Endothelial cell of umbilical vein (primary cell): Measurements from ENCODE around the gene ACAA2. TPM values are rescaled to one million over a fixed set of nuclear protein-coding genes. Genes with fewer than 3 reads are reported as not detected.
A peak's percentile ranks its signal among the peaks of the same experiment; 100 is the strongest.

Experiments
- BruUV-seq: library from RNA; stranded (reverse); fragments of 400-500 nt; replicated peaks from 2 replicates; lab custom pipeline; 2021; lab: Mats Ljungman, UMichigan
- CTCF ChIA-PET: fragments of 300-600, 350-600 bp; sonication (Branson Sonifier 250); formaldehyde crosslinking; loops from one replicate; lab custom pipeline; 2021; ENCODE audit warnings: antibody characterized with exemption, inconsistent platforms; lab: Charles Lee
- POLR2A ChIA-PET: fragments of 300-600, 350-600 bp; sonication (Branson Sonifier 250); formaldehyde crosslinking; loops from one replicate; lab custom pipeline; 2021; ENCODE audit warnings: antibody characterized with exemption, inconsistent platforms; lab: Charles Lee
- DNase-seq: peaks from one replicate; pipeline ENCODE4 v3.0.0-alpha.2; 2011; ENCODE audit warnings: low read depth, low spot score
- FAIRE-seq: peaks from 2 replicates; lab custom pipeline; 2011; peaks lifted over from hg19 to GRCh38; lab: Jason Lieb, UNC
- H2AFZ ChIP-seq: 2 replicates; pipeline ENCODE4 v1.6.0; 2012; ENCODE audit warnings: low read depth, low read length, control low read depth, inconsistent platforms
- H3K27ac ChIP-seq: 2 replicates; pipeline ENCODE4 v1.5.1; 2011; ENCODE audit warnings: low read depth, mild to moderate bottlenecking, control low read depth, low read length, moderate library complexity; ENCODE audit not compliant: insufficient read depth
- H3K27me3 ChIP-seq, 2 experiments: 2 replicates each; pipeline versions ENCODE4 v1.6.0 to v1.6.1; 2011; ENCODE audit warnings: low read length in 2 of 2, mixed read lengths in 1 of 2; ENCODE audit not compliant: control insufficient read depth in 2 of 2, insufficient read depth in 2 of 2
- H3K36me3 ChIP-seq, 2 experiments: 2 replicates in 1 of 2; 3 replicates in 1 of 2; pipeline ENCODE4 v1.5.1; 2011; ENCODE audit warnings: low read length in 2 of 2, mild to moderate bottlenecking in 1 of 2, moderate library complexity in 1 of 2; ENCODE audit not compliant: control insufficient read depth in 2 of 2, insufficient read depth in 2 of 2; ENCODE audit errors: extremely low read depth in 1 of 2
- H3K4me1 ChIP-seq: 3 replicates; pipeline ENCODE4 v1.5.1; 2011; ENCODE audit warnings: mild to moderate bottlenecking, low read length; ENCODE audit not compliant: control insufficient read depth, insufficient read depth; ENCODE audit errors: extremely low read depth
- H3K4me2 ChIP-seq: 2 replicates; pipeline ENCODE4 v1.6.1; 2011; ENCODE audit warnings: low read length, control low read depth, mixed read lengths; ENCODE audit not compliant: insufficient read depth
- H3K4me3 ChIP-seq, 3 experiments: fragments of 200-600 bp in 1 of 3; sonication (generic), shearing (Covaris generic) in 1 of 3; replicated peaks in 1 of 3; 2 replicates each; pipeline ENCODE4 v1.5.1; 2011 to 2016; ENCODE audit warnings: control low read depth in 3 of 3, low read length in 3 of 3, mild to moderate bottlenecking in 2 of 3, inconsistent platforms in 1 of 3, low read depth in 1 of 3, moderate library complexity in 1 of 3; ENCODE audit not compliant: insufficient read depth in 1 of 3
- H3K79me2 ChIP-seq: 2 replicates; pipeline ENCODE4 v1.6.0; 2012; ENCODE audit warnings: low read length, inconsistent platforms; ENCODE audit not compliant: control insufficient read depth, insufficient read depth
- H3K9ac ChIP-seq: replicated peaks from 2 replicates; pipeline ENCODE3; 2011; ENCODE audit warnings: low read length, control low read depth; ENCODE audit not compliant: insufficient read depth; ENCODE audit errors: extremely low read depth
- H3K9me1 ChIP-seq: replicated peaks from 3 replicates; pipeline ENCODE4 v1.6.0; 2011; ENCODE audit warnings: mild to moderate bottlenecking, low read length; ENCODE audit not compliant: control insufficient read depth, insufficient read depth; ENCODE audit errors: extremely low read depth
- H3K9me3 ChIP-seq: replicated peaks from 2 replicates; pipeline ENCODE4 v1.5.1; 2012; ENCODE audit warnings: low read length, inconsistent platforms; ENCODE audit not compliant: control insufficient read depth, insufficient read depth
- H4K20me1 ChIP-seq: replicated peaks from 2 replicates; pipeline ENCODE3; 2011; ENCODE audit warnings: mild to moderate bottlenecking, low read length; ENCODE audit not compliant: control insufficient read depth, insufficient read depth; ENCODE audit errors: extremely low read depth
- EZH2 ChIP-seq: IDR thresholded peaks from 2 replicates; pipeline ENCODE4 v1.6.1; 2012; ENCODE audit warnings: borderline replicate concordance, low read depth, mild to moderate bottlenecking, moderate library complexity, low read length, inconsistent platforms; ENCODE audit not compliant: severe bottlenecking
- FOS ChIP-seq: IDR thresholded peaks from 2 replicates; pipeline ENCODE4 v1.6.1; 2011; ENCODE audit warnings: mild to moderate bottlenecking, low read length, moderate library complexity, borderline replicate concordance; ENCODE audit not compliant: insufficient read depth
- GATA2 ChIP-seq: IDR thresholded peaks from 2 replicates; pipeline ENCODE4 v1.7.0; 2011; ENCODE audit warnings: low read depth, mild to moderate bottlenecking, moderate library complexity, mixed read lengths, low read length; ENCODE audit not compliant: insufficient read length, insufficient read depth
- JUN ChIP-seq: IDR thresholded peaks from 2 replicates; pipeline ENCODE4 v1.6.1; 2011; ENCODE audit warnings: borderline replicate concordance, low read depth; ENCODE audit not compliant: insufficient read length, insufficient read depth
- MAX ChIP-seq: IDR thresholded peaks from 2 replicates; pipeline ENCODE4 v1.6.1; 2011; ENCODE audit not compliant: insufficient read depth, insufficient read length
- MYC ChIP-seq: IDR thresholded peaks from one replicate; pipeline ENCODE4 v1.6.1; 2011; ENCODE audit warnings: mild to moderate bottlenecking, low read depth, low read length
- POLR2A ChIP-seq: IDR thresholded peaks from 2 replicates; pipeline ENCODE4 v1.6.1; 2012; ENCODE audit warnings: low read depth, mild to moderate bottlenecking, control low read depth, low read length
- POLR2AphosphoS5 ChIP-seq: IDR thresholded peaks from 2 replicates; pipeline ENCODE4 v1.6.1; 2012; ENCODE audit warnings: low read depth, mild to moderate bottlenecking, control low read depth, low read length, moderate library complexity; ENCODE audit not compliant: insufficient read depth
- dilution Hi-C: fragments of 300-500 bp; cut with MboI; formaldehyde crosslinking; loops from one replicate; pipeline ENCODE4 v1.15.0; 2019; ENCODE audit warnings: low sequenced_read_pairs; ENCODE audit not compliant: extremely low pct_ligation_motif_present
- intact Hi-C: fragments of 100-400 bp; cut with micrococcal nuclease; formaldehyde crosslinking; loops from one replicate; pipeline ENCODE4 v1.10.0; 2022
- polyA plus RNA-seq, 4 experiments: library from polyadenylated mRNA; depleted of rRNA in 3 of 4; stranded (reverse) in 3 of 4; unstranded in 1 of 4; fragments of >200 nt; gene quantifications; 2 replicates each; pipeline versions ENCODE4 v1.2.1 to v1.2.3, GENCODE V29; 2011 to 2012; ENCODE audit warnings: missing spikeins in 1 of 4
- total RNA-seq: library from RNA; stranded (reverse); gene quantifications from 2 replicates; pipeline ENCODE4 v1.2.3, GENCODE V29; 2021
- TF ChIP-seq, protein P1 (sequence below), 2 donors: IDR thresholded peaks; 1 replicate in 1 of 2; 2 replicates in 1 of 2; pipeline ENCODE4 v1.5.1; 2011; ENCODE audit warnings: low read length in 2 of 2, mild to moderate bottlenecking in 2 of 2, moderate library complexity in 2 of 2, control low read depth in 1 of 2, inconsistent platforms in 1 of 2, low read depth in 1 of 2; ENCODE audit not compliant: insufficient read depth in 1 of 2; ENCODE audit errors: extremely low read depth in 1 of 2

Gene ACAA2
- total and polyA plus RNA-seq, 2 donors (not counting 3 experiments of a cell fraction or from before 2014, with no cell fraction given) = 18.6 to 44.9 TPM

GRCh38 chr18:49813069-49813318 is 339 bp downstream of the ACAA2 start:
- Histone ChIP-seq H3K27ac (peak overlapping the region; percentile 94), H3K9me3 (no peaks in the 10 kb centered on the region), H4K20me1 (no peaks in the 10 kb centered on the region), H3K27me3 (no peaks in the 10 kb centered on the region), H3K36me3 (no peaks in the 10 kb centered on the region), H3K79me2 (peaks cover 1% of the 10 kb centered on the region), H3K4me1 (peaks cover 12% of the 10 kb centered on the region), H3K9me1 (no peaks in the 10 kb centered on the region), H3K4me2 (peak overlapping the region; percentile 74), H3K9ac (peak overlapping the region; percentile 91), H2AFZ (peak overlapping the region; percentile 99), H3K4me3 (peak overlapping the region; percentile 48 to 75 (median 64))
- ChIA-PET POLR2A (no interaction called here), CTCF (interaction anchor here (1.0 to 6.0 kb wide), 4 partner anchors 37 to 544 kb away, joined by 3 to 34 read pairs (median 4); no protein-coding TSS in a partner anchor)
- BruUV-seq = no TSS peak
- dilution Hi-C loops (no loop called here), intact Hi-C loops (loop anchor here (1.0 to 5.0 kb wide), 4 partner anchors 36 to 251 kb away; partner anchors contain the start of gene LIPG)
- peak; percentile 64 for DNase-seq
- peak; percentile 12 for FAIRE-seq
- TF ChIP-seq FOS (no peak), MYC (no peak), JUN (no peak), GATA2 (no peak), EZH2 (no peak), MAX (no peak), POLR2A (no peak), POLR2AphosphoS5 (no peak)
- TF ChIP-seq, protein P1, sequence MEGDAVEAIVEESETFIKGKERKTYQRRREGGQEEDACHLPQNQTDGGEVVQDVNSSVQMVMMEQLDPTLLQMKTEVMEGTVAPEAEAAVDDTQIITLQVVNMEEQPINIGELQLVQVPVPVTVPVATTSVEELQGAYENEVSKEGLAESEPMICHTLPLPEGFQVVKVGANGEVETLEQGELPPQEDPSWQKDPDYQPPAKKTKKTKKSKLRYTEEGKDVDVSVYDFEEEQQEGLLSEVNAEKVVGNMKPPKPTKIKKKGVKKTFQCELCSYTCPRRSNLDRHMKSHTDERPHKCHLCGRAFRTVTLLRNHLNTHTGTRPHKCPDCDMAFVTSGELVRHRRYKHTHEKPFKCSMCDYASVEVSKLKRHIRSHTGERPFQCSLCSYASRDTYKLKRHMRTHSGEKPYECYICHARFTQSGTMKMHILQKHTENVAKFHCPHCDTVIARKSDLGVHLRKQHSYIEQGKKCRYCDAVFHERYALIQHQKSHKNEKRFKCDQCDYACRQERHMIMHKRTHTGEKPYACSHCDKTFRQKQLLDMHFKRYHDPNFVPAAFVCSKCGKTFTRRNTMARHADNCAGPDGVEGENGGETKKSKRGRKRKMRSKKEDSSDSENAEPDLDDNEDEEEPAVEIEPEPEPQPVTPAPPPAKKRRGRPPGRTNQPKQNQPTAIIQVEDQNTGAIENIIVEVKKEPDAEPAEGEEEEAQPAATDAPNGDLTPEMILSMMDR (IDR thresholded peaks at IDR 0.05; ENCODE audit: extremely low read depth in 1 of 2, insufficient read depth in 1 of 2, low read depth in 1 of 2, low read length in 2 of 2) = no peak
